NCI-H446 (cell line): Measurements from ENCODE around the gene YIF1A.
"Not testable (repeated sequence)": the region's sequence is repeated elsewhere in the genome, so short reads cannot be mapped to it uniquely, and the experiment has no call there.

Source experiments
- DNase-seq, 2 experiments: peaks; one replicate each; lab custom pipeline; 2025; lab: John Stamatoyannopoulos, UW

YIF1A gene

DNA sequence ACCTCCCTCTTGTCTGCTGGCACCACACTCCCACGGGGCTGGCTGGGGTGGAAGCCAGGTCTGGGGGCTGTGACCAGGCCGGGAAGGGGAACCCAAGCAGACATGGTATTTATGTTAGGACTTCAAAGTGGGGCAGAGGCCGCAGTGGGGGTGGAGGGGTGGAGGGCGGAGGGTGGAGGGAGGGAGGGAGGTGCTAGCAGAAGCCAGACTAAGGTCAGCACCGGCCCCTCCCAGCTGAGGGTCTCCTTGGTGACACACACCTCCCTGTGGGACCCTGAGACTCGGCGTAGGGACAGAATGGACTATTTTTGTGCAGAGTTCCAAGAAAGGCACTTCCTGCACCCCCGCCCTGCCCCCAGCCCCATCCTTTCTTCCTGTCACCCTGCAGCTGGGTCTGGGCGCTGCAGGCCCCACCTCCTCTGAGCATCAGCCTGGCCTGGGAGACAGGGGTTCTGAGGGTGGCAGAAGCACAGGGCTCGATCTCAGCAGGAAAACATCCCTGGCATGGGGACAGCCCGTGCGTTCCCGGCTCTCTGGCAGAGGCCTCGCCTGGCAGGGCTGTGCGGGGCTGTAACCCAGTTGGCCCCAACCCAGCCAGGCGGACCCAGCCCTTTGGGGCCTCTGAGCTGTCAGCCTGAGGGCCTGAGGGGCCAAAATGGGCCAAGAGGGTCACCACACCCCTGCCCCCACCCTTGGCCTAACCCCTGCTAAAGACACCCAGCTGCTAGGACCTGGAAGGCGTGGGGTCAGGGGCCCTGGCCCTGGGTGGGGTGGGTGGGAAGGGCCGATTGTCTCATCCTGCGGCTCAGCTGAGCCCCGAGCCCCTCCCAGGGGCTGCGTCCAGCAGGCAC lies 37.5 kb upstream of the YIF1A start:
- peak in 1 of 2 experiments; percentile 33 for DNase-seq

DNA sequence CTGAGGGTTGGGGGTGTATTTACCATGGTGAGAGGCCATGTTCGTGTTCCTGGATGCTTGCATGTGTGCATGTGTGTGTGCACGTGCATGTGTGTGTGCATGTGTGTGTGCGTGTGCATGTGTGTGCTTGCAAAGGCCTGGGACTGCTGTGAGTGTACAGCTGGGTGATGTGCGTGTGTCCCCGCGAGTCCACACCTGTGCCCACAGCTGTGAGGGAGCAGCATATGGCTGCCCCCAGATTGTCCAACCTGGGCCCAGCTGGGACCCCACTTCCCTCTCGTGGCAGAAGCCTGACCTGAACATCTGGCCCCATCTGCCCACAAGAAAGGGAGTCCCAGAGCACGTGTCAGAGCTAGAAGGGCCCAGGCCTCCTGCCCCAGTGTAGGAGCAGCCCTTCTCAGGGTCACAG lies 36.3 kb upstream of the YIF1A start:
- no peak for DNase-seq

DNA sequence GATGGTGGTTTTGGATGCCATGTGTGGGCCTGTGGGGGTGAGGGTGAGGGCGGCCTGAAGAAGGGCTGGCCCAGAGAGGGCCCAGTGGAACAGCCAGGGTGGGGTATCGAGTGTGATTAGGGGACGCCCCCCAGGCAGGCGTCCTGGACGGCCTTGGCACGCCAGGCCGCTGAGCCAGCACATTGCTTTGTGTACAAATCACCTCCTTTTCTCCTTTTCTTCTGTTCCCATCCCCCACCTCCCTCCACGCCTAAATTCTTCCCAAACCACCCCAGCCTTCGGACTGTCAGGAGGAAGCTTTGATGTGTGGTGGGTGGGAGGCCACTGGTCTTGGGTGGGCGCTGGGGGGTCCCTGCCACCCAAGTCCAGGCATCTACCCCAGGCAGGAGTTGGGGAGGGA lies 35.7 kb upstream of the YIF1A start:
- DNase-seq = no peak

DNA sequence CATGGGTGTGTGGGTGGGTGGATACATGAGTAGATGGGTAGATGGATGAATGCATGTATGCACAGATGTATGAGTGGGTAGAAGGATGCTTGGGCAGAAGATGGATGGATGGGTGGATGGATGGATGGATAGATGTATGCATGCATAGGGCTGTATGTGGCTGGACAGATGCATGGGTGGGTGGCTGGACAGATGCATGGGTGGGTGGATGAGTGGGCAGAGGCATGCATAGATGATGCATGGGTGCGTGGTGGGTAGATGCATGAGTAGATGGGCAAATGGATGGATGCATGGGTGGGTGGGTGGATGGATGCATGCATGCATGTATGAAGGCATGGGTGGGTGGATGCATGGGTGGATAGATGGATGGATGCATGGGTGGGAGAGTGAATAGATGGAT lies 34.7 kb upstream of the YIF1A start:
- no peak for DNase-seq

DNA sequence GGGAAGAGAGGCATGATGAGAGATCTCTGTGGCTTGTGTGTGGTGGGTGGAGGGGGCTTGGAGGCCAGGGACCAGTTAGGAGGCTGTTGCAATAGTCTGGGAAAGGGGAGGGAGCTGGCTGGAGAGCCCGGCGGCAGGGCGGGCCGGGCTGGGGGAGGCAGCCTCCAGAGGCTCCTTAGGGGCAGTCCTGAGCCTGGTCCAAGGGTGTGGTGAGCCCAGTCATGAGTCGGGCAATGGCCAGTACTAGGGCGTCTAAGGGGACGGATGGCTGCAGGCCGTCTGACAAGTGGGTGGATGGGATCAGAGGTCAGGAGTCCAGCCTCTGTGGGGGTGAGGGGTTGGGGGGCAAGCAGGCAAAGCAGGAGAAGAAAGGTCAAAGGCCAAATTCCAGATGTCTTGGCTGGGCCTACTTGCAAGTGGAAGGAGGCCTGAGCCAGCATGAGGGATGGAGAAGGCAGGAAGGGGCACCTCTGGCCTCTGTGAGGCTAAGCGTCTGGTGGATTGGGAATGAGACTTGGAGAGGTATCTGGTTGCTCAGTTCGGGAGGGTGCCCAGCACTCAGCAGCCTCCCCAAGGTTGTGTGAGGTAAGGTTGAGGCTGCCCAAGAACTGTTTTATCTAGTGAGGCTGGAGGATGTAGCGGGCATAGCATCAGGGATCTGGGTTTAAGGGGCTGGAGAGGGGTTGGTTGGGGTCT lies 33.9 kb upstream of the YIF1A start:
- DNase-seq = no peak

DNA sequence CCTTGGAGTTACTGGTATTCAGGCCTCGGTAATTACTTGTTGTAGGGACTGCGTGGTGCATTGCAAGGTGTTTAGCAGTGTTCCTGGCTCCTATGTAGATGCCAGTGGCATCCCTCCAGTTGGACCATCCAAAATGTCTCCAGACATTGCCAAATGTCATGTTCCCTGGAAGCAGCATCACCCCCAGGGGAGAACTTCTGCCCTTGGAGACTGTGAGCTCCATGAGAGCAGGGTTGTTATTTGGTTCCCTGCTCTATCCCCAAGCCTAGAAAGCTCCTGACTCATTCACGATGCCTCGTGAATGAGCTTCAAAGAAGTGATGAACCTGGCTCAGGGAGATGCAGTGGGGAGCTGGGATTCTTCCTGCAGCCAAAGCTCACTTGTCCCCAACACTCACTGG lies 32.7 kb upstream of the YIF1A start:
- peak in 1 of 2 experiments; percentile 19 for DNase-seq

DNA sequence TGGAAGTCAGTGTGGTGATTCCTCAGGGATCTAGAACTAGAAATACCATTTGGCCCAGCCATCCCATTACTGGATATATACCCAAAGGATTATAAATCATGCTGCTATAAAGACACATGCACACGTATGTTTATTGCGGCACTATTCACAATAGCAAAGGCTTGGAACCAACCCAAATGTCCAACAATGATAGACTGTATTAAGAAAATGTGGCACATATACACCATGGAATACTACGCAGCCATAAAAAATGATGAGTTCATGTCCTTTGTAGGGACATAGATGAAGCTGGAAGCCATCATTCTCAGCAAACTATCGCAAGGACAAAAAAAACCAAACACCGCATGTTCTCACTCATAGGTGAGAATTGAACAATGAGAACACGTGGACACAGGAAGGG lies 31.8 kb upstream of the YIF1A start:
- not testable (repeated sequence) for DNase-seq

DNA sequence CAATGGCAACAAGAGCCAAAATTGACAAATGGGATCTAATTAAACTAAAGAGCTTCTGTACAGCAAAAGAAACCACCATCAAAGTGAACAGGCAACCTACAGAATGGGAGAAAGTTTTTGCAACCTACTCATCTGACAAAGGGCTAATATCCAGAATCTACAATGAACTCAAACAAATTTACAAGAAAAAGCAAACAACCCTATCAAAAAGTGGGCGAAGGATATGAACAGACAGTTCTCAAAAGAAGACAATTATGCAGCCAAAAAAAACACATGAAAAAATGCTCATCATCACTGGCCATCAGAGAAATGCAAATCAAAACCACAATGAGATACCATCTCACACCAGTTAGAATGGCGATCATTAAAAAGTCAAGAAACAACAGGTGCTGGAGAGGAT lies 31.3 kb upstream of the YIF1A start:
- DNase-seq = not testable (repeated sequence)

DNA sequence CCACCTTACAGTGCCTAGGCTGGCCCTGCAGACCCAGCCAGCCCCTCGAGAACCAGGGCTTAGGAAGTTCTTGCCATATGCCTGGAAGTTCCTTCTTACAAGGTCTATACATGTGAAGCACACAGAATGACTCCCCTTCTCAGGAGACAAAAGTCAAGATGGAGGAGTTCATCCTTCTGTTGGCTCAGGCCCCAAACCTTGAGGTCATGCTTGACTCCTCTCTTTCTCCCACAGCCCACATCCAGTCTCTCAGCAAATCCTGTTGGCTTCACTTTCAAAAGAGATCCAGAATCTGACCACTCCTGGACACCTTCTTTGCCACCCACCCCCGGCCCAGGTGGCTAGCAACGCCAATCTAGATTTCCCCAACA lies 29.6 kb upstream of the YIF1A start:
- DNase-seq = no peak

DNA sequence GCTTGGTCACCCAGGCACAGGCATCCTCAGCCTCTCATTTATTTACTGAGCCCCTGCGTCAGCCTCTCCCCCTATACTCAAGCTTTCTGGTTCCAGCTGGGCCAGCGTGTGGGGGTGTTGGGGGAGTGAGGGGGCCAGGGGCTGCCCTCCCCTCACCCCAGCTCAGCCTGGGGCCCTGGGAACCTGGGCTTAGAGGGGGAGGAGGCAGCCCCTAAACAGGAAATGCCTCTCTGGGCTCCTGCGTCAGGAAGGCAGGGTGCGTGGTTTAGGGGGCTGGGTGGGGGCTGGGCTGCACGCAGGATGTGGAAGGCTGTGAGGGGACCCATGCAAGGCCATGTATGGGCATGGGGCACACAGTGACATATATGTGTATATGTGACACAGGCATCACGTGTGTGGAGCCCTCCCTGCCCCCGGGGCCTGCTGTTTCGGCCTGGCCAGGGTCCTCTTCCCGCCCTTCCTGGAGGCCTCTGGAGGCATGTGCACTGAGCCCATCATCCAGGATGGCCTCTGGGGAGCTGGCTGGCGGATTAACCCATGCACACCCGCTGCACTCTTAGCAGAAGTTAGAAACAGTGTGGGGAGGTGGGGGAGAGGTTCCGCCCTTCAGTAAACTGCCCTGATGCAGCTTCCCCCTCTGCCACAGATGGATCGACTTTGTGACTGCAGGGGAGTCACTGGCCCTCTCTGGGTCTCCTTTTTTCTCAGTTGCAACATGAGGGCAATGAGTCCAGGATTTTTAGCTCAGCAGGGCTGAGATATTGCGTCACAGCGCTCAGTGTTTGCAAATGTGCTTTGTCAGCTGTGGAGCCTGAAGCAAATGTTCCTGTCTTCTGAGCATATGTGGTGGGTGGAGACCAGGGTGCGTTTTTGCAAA lies 29.0 kb upstream of the YIF1A start:
- no peak for DNase-seq

DNA sequence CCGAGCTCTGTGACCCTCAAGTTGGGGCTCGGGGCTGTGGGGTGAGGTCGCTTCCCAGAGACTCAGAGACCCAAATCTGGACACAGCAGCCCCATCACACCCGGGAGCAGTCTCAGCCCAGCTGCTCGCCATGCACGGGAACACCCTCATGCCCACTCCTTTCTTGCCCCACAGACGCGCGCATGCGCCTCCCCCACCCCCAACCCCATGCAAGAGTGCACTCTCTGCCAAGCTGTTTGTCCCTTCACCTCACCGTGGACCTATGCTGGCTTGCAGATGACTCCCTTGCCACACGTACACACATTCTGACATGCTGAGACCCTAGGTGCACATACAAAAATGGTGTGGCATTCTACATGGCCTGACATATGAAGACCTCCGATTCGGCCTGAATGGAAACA lies 28.4 kb upstream of the YIF1A start:
- no peak for DNase-seq

DNA sequence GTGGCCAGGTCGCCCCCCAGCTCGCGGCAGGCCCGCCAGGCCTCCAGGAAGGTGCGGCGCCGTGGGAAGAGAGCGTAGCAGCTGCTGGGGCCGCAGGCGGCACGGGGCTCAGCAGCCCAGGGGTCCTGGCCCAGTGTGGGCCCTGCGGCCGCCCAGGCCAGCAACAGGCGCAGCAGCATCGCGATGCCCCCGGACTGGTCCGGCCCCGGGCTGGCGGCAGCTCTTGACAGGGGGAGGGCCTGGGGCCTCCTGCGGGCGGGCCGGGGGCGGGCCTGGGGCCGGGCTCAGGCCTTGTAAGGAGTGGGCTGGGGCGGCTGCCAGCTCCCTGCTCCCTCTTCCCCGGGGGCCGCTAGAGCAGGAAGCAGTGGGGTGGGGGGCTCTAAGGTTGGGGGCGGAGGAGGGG lies 27.9 kb upstream of the YIF1A start, which contains the start of gene CD248:
CD248 (minus strand) TSS at position 196 of the 403 bp plus-strand sequence; CDS start at position 179, 17 bp downstream.
- DNase-seq = no peak

DNA sequence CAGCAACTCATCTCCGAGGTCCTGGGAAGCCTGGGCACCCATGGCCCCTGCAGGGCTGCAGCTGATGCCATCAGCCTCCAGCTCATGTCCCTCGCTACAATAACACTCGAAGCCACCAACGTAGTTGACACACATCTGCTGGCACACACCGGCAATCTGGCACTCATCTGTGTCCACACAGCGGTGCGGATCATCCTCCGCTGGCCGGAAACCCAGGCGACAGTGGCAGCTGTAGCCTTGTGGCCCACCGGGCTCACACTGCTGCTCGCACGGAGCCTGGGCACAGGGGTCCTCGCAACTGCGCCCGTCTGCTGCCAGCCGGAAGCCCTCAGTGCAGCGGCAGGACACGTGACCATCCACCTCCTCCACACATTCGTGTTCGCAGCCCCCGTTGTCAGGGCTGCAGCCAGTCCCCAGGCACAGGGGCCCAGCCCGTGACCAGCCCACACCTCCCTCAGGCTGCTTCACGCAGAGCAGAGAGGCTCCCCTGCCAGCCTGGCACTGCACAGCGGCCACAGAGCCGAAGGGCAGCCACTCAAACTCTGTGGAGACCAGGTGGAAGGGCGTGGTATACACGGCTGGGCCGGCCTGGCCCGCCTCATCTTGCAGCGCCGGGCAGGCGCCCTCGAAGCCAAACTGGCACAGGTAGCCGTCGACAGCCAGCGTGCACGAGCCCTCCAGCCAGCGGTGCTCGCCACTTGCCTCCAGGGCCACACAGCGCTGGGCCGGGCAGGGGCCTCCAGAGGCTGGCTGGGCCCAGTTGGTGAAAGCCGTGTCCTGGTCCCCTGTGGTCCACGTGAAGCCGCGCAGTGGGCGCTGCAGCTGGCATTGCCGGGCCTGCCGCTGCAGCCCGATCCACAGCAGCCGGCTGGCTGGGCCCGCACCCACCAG lies 27.2 kb upstream of the YIF1A start:
- no peak for DNase-seq

DNA sequence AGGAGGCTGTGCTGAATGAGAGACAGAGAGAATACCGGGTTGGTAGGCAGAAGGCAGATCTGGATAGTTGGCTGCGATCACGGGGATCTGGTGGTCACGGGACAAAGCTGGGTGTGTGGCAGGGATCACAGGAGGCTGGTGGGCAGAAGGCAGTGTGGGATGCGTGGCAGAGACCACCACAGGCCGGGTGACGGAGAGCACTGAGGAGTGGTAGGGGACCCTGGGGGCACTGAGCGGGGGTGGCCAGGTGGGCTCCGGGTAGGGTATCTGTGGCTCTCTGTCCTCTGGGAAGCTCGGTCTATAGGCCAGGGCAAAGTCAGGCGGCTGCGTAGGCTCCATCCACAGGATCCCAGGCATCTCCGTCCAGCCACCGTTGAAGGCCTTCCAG lies 26.5 kb upstream of the YIF1A start:
- no peak for DNase-seq

DNA sequence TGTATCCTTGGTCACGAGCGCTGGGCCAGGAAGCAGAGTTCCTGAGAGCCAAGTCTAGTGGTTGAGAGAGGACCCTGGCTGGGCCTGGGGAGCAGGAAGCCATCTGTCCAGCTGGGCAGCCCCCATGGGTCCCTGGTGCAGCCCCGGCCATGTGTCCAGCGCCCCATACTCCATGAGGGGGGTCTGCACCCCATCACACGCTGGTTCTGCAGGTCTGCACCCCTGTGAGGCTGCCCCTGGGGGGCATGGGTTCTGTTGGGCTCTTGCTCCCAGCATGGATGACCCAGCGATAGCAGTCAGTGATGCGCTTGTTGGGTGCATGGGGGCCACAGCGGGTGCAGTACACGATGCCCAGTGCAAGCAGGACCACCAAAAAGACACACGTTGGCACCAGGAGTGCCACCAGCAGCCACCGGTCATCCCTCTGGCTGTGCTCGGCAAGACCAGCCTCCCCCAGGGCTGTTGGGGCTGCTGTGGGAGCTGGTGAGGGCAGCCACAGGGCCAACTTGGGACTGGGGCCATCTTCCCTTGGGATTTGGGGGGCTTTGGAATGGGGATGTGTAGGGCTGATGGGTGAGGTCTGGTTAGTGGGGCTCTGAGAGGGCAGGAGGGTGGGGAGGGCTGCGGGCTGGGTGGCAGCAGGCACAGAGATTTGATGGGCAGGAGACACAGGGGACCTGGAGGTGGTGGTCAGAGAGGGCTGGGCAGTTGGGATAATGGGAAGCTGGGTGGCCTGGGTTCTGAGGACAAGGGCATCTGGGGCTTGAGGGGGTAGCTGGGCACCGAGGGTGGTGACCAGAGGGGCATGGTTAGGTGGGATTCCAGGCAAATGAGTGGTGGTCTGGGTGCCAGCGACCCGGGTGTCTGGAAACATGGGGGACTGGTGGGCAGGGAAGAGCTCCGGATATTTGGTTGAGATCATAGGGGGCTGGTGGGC lies 25.9 kb upstream of the YIF1A start:
- DNase-seq = no peak

DNA sequence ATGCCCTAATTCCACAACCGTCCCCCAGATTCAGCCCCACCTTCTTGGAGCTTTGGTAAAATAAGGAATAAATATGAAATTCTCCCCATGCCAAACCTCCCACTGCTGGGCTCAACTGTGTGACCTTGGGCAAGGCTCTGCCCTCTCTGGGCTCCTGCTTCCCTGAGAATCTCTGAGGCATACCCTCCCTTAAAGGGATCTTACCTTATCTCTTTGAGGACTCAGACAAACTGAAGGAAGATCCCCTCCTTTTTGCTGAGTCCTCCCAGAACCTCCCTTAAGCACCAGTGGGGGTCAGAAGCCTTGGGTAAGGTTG lies 25.2 kb upstream of the YIF1A start:
- DNase-seq = no peak

DNA sequence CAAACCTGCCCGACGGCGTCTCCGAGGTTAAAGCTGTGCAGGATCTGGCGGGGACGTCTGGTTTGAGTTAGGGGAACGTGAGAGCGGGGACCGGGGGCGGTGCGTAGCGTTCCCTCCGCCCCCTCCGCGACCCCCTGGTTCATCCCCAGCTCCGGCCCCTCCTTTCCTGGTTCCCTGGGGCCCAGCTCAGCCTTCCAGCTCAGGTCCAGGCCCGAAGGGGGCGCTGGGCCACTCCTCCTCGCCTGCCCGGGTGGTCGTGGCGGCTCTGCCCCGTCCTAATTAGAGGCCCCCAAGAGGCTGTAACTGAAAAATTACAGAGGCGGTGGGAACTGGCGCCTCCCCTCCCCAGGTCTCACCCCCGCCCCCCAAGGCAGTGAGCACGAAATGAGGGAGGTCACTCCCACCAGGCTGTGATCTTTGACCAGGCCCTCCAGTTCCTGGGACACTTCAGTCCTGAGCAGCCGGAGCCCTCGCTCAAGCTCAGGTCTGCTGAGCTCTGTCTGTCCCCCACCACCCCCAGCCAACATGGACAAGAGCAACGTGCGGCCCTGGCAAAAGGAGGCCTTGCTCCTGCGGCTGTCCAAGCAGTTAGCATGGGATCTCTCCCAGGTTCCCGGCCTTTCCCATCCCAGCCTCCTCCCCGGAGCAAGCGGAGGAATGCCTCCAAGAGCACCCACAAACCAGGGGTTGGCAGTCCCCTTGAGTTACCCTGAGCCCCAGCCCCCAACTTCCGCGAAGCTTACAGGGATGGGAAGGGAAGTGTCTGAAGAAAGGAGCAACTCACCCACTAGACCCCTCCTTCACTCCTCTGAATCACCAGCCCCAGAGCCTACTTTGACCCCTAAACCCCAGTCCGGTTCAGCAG lies 24.6 kb upstream of the YIF1A start:
- DNase-seq = no peak

DNA sequence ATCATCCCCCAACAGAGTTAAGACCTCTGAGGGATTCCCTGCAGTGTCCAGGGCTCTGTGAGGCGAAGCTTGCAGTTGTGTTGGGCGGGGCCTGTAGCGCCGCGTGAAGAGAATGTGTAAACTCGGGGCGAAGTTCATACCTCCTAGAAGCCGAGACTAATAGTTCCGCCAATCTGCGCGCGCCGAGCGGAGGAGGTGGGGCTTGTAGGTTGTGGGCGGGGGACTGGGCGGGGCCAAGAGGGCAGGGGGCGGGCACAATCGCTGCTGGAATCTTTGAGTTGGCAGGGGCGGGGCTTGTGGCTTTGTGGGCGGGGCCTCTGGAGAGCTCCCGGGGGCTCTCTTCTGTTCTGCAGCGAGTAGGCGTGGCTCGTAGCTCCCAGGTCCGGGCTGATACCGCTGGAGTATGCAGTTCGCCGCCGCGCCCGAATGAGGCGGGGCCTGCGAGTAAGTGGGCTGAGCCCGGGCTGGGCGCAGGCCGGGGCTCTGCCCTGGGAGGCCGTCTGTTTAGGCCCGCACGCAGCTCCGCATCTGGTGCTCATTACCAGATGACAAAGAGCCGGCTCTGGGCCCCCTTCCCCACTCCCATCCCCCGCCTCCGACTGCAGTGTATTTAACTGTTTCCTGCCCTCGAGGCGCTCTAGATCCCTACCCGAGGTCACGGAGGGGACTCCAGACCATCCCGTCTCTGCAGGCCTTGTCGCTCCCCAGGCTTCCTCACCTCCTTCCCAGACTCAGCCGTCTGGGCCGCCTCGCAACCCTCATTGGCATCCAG lies 23.8 kb upstream of the YIF1A start:
- DNase-seq = peak; percentile 95 to 98
